Activated CD4-positive, alpha-beta T cell treated with anti-CD3 and anti-CD28 coated beads, Interleukin-2, amount 50 U/mL, for 1 hour (primary cell): ENCODE data around the gene MS4A15.
"Not testable (repeated sequence)": the region's sequence is repeated elsewhere in the genome, so short reads cannot be mapped to it uniquely, and the experiment has no call there.

ENCODE experiments used
- DNase-seq: peaks from one replicate; pipeline ENCODE4 v3.0.0-alpha.2; 2020

MS4A15 gene

DNA sequence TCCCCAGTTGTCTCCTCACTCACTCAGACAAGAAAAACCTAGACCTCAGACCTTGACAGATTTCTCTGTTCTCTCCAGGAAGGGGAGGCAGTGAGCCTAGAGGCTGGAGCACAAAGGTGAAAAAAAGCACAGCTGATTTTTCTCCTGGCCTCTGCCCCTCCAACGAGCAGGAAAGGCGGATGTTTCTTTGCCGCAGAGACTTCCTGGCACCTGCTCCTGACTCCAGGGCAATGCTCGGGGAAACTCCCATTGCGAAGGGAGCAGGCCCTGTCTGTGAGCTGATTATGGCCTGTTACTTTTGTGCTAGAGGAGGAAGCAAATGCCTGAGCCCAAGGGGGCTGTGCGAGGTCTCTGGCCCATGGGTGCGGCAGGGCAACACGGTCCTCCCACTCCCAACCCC, 53.9 kb downstream of the MS4A15 start:
- no peak for DNase-seq

DNA sequence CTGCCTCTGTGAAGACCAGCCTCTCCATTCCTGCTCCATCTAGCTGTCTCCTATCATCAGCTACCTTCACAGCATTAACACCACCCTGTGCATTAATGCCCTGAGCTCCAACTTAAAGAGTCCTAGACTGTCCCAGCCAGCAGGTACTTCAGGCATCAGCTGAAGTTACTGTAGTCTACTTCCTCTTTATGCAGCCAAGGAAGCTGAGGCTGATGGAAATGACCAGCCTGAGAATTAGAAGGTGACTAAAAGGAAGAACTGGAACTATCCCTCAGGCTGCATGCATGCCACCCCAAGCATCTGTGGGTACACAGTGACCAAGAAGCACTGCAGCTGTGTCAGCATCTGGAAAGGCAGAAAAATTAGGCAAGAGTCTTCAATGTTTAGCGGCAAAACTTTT, 56.7 kb downstream of the MS4A15 start:
- DNase-seq = no peak

DNA sequence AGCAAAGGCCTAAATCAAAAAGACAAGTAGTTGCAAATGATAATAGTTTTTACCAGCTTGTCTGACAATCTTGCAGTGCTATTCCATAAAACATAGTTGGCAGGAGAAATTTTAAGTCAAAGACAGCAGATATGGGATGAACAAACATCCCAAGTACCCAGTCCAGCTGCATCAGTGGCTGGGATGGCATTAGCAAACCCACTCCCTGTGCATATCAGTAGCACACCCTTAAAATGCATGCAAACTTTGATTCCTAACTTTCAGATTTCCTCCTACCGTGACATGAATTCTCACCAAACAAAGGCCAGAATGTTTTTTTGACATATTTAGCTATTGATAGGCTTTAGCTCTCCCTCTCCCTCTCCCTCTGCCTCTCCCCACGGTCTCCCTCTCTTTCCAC, 57.4 kb downstream of the MS4A15 start:
- DNase-seq = no peak

DNA sequence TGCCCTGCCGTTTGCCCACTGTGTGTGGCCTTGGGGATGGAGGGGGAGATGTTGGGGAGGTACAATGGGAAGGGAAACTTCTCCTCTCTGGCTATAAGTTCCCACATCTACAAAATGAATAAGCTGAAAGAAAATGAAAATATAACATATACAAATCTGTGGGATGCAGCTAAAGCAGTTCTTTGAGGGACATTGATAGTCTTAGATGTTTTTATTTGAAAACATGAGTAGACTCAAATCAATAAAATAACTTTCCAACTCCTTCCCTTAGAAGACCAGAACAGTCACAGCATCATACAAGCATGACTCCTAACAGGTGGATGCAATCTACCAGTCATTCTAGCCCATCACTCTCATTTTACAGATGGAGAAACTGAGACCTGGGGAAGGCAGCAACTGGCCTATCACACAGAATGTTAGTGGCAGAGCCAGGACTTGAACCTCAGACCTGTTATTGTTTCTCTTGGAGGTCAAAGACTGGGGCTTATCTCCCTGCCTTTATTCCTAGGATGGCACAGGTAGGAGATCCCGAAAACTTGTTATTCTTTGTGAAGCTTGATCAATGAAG, 60.0 kb downstream of the MS4A15 start:
- no peak for DNase-seq

DNA sequence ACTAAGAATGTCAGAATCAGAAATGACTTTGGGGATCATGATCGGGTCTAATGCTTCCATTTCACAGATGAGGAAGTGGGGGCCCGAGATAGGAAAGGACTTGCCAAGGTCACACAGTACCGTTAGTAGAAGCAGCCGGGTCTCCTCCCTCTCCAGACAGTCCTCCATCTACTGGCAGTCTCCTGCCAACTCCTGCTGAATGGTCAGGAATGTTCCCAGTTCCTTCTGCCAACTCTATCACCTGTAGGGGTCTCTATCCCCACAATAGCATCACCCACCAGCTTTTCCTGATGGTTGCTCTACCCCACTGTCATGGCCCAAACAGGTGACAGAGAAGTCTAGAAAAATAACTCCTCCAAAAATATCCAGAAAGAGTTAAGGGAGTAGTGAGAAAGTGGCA, 61.4 kb downstream of the MS4A15 start:
- no peak for DNase-seq

DNA sequence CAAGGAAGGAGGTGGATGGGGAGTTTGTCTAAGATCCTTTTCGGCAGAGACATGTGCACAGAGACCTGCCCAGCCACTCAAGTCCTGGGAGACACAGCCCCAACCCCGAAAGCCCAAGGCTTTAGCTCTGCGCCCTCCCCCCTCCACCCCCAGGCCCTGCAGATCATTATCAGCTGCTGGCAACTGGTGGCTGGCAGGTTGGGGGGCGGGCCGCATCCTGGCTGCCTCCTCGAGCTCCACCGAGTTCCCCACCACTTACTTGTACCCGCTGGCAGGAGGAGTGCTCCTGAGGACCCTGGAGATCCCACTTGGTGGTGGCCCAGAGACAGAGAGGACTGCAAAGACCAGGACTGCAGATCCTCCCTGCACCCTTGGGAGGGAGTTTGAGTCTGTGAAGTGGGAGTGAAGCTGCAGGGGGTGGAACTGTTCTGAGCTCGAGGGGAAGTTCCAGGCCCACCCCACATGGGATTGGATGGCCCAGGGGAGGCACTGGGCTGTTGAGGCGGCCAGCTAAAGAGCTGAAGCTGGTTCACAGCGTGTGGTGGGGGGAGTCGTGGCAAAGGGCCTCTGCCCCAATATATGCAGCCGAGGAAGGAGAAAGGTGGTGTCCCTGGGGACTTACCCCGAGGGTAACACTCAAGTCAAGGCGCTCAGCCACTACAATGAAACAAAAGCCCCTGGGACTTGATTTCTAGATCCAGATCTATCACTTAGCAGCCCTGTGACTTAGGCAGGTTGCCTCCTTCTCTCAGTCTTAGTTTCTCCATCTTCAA, 65.3 kb downstream of the MS4A15 start:
- DNase-seq = no peak

DNA sequence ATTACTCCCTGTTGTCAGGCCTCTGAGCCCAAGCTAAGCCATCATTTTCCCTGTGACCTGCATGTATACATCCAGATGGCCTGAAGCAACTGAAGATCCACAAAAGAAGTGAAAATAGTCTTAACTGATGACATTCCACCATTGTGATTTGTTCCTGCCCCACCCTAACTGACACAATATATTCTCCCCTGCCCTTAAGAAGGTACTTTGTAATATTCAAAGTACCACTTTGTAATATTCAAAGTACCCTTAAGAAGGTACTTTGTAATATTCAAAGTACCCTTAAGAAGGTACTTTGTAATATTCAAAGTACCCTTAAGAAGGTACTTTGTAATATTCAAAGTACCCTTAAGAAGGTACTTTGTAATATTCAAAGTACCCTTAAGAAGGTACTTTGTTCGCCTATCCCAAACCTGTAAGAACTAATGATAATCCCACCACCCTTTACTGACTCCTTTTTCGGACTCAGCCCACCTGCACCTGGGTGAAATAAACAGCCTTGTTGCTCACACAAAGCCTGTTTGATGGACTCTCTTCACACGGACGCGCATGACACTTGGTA, 67.2 kb downstream of the MS4A15 start:
- DNase-seq = not testable (repeated sequence)

DNA sequence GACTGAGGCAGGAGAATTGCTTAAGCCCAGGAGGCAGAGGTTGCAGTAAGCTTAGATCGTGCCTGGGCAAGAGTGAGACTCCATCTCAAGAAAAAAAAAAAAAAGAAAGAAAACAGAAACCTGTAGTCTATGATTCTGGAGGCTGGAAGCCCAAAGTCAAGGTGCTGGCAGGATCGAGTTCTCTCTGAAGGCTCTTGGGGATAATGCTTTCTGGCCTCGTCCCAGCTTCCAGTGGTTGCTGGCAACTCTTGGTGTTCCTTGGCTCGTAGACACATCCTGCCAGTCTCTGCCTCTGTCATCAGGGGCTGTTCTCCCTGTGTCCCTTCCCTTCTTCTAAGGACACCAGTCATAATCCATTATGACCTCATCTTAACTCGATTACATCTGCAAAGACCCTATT, 68.5 kb downstream of the MS4A15 start:
- DNase-seq = no peak

DNA sequence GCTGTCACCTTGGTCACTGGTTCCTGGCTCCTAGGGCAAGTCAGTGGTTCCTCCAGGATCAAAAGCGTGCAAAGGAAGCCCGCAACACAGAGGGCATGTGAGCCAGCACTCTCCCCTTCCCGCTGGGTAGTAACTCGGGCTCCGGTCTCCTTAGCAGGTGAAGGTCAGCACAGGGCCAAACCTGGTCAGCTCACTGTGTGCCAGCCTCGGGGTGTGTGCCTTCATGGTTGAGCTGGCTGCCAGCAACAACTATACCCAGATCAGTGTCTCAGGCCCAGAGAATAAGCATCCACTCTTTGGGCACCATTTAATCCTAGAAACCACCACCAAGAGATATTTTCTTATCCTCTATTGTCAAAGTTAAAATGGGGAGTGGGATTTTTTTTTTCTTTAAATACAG, 69.1 kb downstream of the MS4A15 start:
- DNase-seq = no peak
